Gastrocnemius medialis (tissue), 4 donors: ENCODE measurements around the gene FTCD.

Source experiments
- CTCF ChIP-seq, 5 experiments: fragments of 450-650 bp in 3 of 5; fragments of 200-600 bp in 2 of 5; sonication (generic) in 2 of 5; IDR thresholded peaks in 4 of 5; conservative IDR thresholded peaks in 1 of 5; 1 replicate in 4 of 5; 2 replicates in 1 of 5; pipeline ENCODE4 v1.5.1; 2016 to 2019; ENCODE audit warnings: antibody characterized with exemption in 5 of 5, mild to moderate bottlenecking in 3 of 5, moderate library complexity in 3 of 5
- POLR2A ChIP-seq, 2 donors: fragments of 450-650 bp; IDR thresholded peaks; one replicate each; pipeline ENCODE4 v1.6.1; 2017; ENCODE audit warnings: antibody characterized with exemption in 2 of 2, mild to moderate bottlenecking in 2 of 2, moderate library complexity in 2 of 2

- no peak for TF ChIP-seq CTCF (IDR thresholded peaks at IDR 0.05 in 4 of 5, conservative IDR thresholded peaks at IDR 0.05 in 1 of 5)
- no peak for TF ChIP-seq POLR2A (IDR thresholded peaks at IDR 0.05)
Measured at GRCh38 chr21:46159390-46159789, 4.0 kb upstream of the FTCD start.
